ENCODE results near the gene MAEA.
"Not testable (repeated sequence)": the region's sequence is repeated elsewhere in the genome, so short reads cannot be mapped to it uniquely, and the experiment has no call there.

MAEA gene

DNA sequence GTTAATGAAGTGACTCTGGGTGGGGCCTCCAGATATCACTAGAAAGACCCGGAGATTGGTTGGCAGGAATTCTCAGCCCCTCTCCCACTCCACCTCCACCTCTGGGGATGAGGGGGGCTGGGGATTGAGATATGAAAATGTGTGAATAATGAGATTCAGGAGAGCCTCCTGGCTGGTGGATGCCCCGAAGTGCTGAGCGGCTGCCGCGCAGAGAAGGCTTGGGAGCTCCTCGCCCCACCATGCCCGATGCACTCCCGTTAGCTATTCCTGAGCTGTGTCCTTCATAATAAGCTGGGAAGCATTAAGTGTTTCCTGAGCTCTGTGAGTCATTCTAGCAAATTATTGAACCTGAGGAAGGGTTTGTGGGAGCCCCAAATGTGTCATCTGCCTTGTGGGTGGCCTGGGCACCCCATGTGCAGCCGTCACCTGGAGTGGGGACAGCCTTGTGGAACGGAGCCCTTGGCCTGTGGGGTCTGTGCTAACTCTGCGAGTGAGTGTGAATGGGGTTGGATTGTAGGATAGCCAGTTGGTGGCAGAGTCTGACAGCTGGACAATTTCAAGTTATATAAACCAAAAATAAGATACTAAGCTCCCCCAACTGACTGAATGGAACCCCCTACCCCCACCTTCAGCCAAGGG is 4.4 kb upstream of the MAEA start:
- no peak overlapping the region for H3K4me3 ChIP-seq (ENCODE audit: low read length)
- TF ChIP-seq, protein P1, sequence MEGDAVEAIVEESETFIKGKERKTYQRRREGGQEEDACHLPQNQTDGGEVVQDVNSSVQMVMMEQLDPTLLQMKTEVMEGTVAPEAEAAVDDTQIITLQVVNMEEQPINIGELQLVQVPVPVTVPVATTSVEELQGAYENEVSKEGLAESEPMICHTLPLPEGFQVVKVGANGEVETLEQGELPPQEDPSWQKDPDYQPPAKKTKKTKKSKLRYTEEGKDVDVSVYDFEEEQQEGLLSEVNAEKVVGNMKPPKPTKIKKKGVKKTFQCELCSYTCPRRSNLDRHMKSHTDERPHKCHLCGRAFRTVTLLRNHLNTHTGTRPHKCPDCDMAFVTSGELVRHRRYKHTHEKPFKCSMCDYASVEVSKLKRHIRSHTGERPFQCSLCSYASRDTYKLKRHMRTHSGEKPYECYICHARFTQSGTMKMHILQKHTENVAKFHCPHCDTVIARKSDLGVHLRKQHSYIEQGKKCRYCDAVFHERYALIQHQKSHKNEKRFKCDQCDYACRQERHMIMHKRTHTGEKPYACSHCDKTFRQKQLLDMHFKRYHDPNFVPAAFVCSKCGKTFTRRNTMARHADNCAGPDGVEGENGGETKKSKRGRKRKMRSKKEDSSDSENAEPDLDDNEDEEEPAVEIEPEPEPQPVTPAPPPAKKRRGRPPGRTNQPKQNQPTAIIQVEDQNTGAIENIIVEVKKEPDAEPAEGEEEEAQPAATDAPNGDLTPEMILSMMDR (conservative IDR thresholded peaks at IDR 0.05; ENCODE audit: low read depth, low read length) = no peak
- DNase-seq (ENCODE audit: low read depth) = no peak

DNA sequence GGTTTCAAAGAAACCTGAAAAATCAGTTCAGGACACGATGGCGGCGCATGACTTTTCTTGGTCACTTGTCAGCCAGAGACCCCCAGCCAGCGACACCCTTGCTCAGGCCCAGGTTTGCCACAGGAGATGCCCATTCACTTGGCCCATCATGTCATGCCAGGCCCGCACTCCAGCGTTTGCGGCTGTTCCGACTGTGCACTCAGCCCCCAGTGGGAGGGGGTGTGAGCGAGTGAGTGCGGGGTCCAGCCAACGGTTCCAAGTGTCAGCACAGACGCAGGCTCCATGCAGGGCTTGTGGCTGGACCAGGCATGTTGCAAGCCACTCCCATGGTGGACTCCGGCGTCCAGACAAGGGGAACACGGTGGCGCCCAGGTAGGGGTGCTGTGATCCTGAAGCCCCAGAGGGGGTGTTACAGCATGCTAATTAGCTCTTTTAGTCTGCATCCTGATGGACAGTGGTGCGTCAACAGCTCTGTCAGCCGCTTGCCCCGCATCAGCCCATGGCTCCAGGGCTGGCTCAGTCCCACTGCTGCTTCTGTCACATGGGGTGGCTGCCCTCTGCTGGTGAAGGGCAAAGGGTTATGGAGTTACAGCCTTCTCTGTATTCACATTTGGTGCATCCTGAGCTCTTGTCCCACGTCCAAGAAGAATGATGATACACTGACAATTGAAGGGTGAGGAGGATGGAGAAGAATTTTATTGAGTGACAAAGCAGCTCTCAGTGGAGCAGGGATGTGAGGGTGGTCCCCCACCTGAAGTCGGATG is 3.7 kb upstream of the MAEA start:
- H3K4me3 ChIP-seq (ENCODE audit: low read length) = no peak overlapping the region
- TF ChIP-seq, protein P1 (conservative IDR thresholded peaks at IDR 0.05; ENCODE audit: low read depth, low read length) = no peak
- no peak for DNase-seq (ENCODE audit: low read depth)

DNA sequence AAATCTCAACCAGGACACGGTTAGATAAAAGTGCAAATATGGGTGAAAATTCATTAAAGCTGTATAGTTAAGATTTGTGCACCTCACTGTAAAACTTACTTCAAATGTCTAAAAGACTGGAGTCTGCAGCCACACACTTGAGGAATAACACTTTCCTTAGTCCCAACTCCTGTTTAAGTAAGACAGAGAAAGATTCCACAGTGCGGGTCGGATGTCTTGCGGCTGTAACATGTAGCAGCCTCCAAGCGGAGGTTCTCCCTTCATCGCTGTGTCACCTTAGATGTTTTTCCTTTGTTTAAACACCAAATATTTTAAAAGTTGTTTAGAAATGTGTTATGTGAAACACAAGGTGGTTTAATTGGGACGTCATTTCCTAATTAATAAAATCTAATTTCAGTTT is 905 bp upstream of the MAEA start:
- peak overlapping the region; percentile 74 for H3K4me3 ChIP-seq (ENCODE audit: low read length)
- TF ChIP-seq, protein P1 (conservative IDR thresholded peaks at IDR 0.05; ENCODE audit: low read depth, low read length) = no peak
- no peak for DNase-seq (ENCODE audit: low read depth)

GRCh38 chr4:1290165-1290977 is 680 bp downstream of the MAEA start:
- peak overlapping the region; percentile 84 for H3K4me3 ChIP-seq (ENCODE audit: low read length)
- TF ChIP-seq, protein P1 (conservative IDR thresholded peaks at IDR 0.05; ENCODE audit: low read depth, low read length) = no peak
- DNase-seq (ENCODE audit: low read depth) = no peak

- no peak for DNase-seq (ENCODE audit: low read depth)
- H3K4me3 ChIP-seq (ENCODE audit: low read length) = peak overlapping the region; percentile 84
- TF ChIP-seq, protein P1 (conservative IDR thresholded peaks at IDR 0.05; ENCODE audit: low read depth, low read length) = no peak
These were observed 1.4 kb downstream of the MAEA start for GRCh38 chr4:1291091-1291490.

DNA sequence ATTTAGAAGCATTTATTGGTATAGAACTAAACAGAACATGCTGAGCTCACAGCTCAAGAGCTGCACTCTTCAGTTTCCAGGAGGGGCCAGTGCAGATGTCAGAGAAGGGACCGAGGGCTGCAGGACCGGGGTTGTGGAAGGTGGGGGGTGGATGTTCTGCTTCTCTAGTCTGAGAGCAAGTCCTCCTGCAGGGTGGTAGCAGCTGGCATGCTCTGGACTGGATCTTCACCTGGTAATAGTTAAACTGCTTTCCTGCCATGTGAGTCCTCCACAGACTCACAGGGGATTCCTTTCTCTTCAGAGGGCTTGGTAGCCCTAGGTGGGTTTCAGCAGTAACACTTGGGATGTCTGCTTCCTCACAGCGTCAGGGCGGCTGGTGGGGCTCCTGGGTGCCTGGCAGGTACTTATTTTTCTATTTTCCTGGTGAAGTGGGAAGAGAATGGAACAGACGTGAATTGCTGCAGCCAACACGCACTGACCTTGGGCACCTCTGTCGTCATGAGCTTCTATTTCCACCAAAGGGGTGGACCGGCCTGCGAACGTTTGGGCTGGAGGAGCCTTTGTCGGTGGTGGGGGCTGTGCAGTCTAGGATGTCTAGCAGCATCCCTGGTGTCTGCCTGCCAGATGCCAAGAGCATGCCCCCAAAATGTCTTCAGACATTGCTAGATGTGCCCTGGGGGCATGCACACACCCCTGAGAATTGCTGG is 2.5 kb downstream of the MAEA start:
- H3K4me3 ChIP-seq (ENCODE audit: low read length) = no peak overlapping the region
- DNase-seq (ENCODE audit: low read depth) = no peak
- TF ChIP-seq, protein P1 (conservative IDR thresholded peaks at IDR 0.05; ENCODE audit: low read depth, low read length) = no peak

- not testable (repeated sequence) for H3K4me3 ChIP-seq (ENCODE audit: low read length); DNase-seq (ENCODE audit: low read depth)
These were observed 3.0 kb downstream of the MAEA start for GRCh38 chr4:1292703-1293011.
